GM23338 (cell line): Measurements from ENCODE around the gene TMUB2. TPM values are rescaled to one million over a fixed set of nuclear protein-coding genes. Genes with fewer than 3 reads are reported as not detected.

Experiments used
- ATAC-seq: fragments of 200-7000 bp; cut with Tn5 transposase; 3 replicates; pipeline ENCODE4 v1.9.1; 2020
- DNase-seq: peaks from one replicate; pipeline ENCODE4 v3.0.0-alpha.2; 2015; ENCODE audit warnings: low spot score
- H2AFZ ChIP-seq: fragments of 200-600 bp; sonication (generic); 2 replicates; pipeline ENCODE4 v1.8.0; 2016; ENCODE audit warnings: antibody characterized with exemption, mild to moderate bottlenecking, moderate library complexity
- H3F3A ChIP-seq: fragments of 200-600 bp; sonication (generic); replicated peaks from 2 replicates; pipeline ENCODE4 v1.8.0; 2017; ENCODE audit warnings: antibody characterized with exemption, mixed run types, low read depth
- H3K27ac ChIP-seq: fragments of 200-600 bp; sonication (generic); 2 replicates; pipeline ENCODE4 v1.6.1; 2016; ENCODE audit warnings: low read depth
- H3K27me3 ChIP-seq: fragments of 200-600 bp; sonication (generic); 2 replicates; pipeline ENCODE4 v1.8.0; 2016; ENCODE audit warnings: mild to moderate bottlenecking, mixed run types, moderate library complexity; ENCODE audit not compliant: insufficient read depth
- H3K36me3 ChIP-seq: fragments of 200-600 bp; sonication (generic); 2 replicates; pipeline ENCODE4 v1.8.0; 2016; ENCODE audit warnings: mild to moderate bottlenecking; ENCODE audit not compliant: insufficient read depth
- H3K4me1 ChIP-seq: fragments of 200-600 bp; sonication (generic); 2 replicates; pipeline ENCODE4 v1.8.0; 2016; ENCODE audit warnings: mild to moderate bottlenecking, moderate library complexity; ENCODE audit not compliant: insufficient read depth
- H3K4me2 ChIP-seq: fragments of 200-600 bp; sonication (generic); 2 replicates; pipeline ENCODE4 v1.7.1; 2017; ENCODE audit warnings: mixed run types
- H3K4me3 ChIP-seq: fragments of 200-600 bp; sonication (generic); 2 replicates; pipeline ENCODE4 v1.6.1; 2016; ENCODE audit warnings: mixed run types
- H3K79me2 ChIP-seq: fragments of 200-600 bp; sonication (generic); replicated peaks from 2 replicates; pipeline ENCODE4 v1.8.0; 2017; ENCODE audit warnings: mild to moderate bottlenecking; ENCODE audit not compliant: insufficient read depth
- H3K9me2 ChIP-seq: fragments of 200-600 bp; sonication (generic); 2 replicates; pipeline ENCODE4 v1.8.0; 2017; ENCODE audit not compliant: insufficient read depth
- H4K20me1 ChIP-seq: fragments of 200-600 bp; sonication (generic); replicated peaks from 2 replicates; pipeline ENCODE4 v1.8.0; 2017; ENCODE audit warnings: mild to moderate bottlenecking; ENCODE audit not compliant: insufficient read depth
- H3K27ac Mint-ChIP-seq: 2 replicates; pipeline ENCODE4 v1.8.0; 2020; ENCODE audit warnings: inconsistent platforms, mild to moderate bottlenecking, moderate library complexity, mixed read lengths
- H3K27me3 Mint-ChIP-seq: 3 replicates; pipeline ENCODE4 v1.8.0; 2022; ENCODE audit warnings: low read depth, mild to moderate bottlenecking, moderate library complexity, mixed read lengths, inconsistent platforms; ENCODE audit not compliant: insufficient read depth, poor library complexity
- H3K36me3 Mint-ChIP-seq: 3 replicates; pipeline ENCODE4 v1.8.0; 2021; ENCODE audit warnings: low read depth, mild to moderate bottlenecking, inconsistent platforms, moderate library complexity, mixed read lengths
- H3K4me1 Mint-ChIP-seq: 3 replicates; pipeline ENCODE4 v1.8.0; 2020; ENCODE audit warnings: mild to moderate bottlenecking, inconsistent platforms, mixed read lengths
- H3K4me3 Mint-ChIP-seq: 3 replicates; pipeline ENCODE4 v1.8.0; 2021; ENCODE audit warnings: moderate library complexity, mild to moderate bottlenecking, inconsistent platforms, mixed read lengths
- H3K9me3 Mint-ChIP-seq: 3 replicates; pipeline ENCODE4 v1.8.0; 2020; ENCODE audit warnings: moderate library complexity, mild to moderate bottlenecking, inconsistent platforms, mixed read lengths
- EZH2phosphoT487 ChIP-seq: fragments of 200-600 bp; sonication (generic); IDR thresholded peaks from one replicate; pipeline ENCODE4 v1.8.1; 2018; ENCODE audit warnings: antibody characterized with exemption; ENCODE audit not compliant: unreplicated experiment
- POLR2AphosphoS5 ChIP-seq: IDR thresholded peaks from 2 replicates; pipeline ENCODE4 v1.6.1; 2016; ENCODE audit warnings: antibody characterized with exemption, low read depth
- ZNF462 ChIP-seq: fragments of 250-450 bp; sonication (Bioruptor Pico); IDR thresholded peaks from 2 replicates; pipeline ENCODE4 v1.5.0; 2020; ENCODE audit warnings: mild to moderate bottlenecking, moderate library complexity
- polyA plus RNA-seq: library from polyadenylated mRNA; unstranded; fragments of >200 nt; fragmentation: Nextera tagmentation; extraction: Ambion mirVana; gene quantifications from 2 replicates; pipeline ENCODE4 v1.2.1, GENCODE V29; 2016
- total RNA-seq: library from RNA; depleted of rRNA; stranded (reverse); fragments of >200 nt; shearing (Covaris generic); gene quantifications from 2 replicates; pipeline ENCODE4 v1.2.3, GENCODE V29; 2014

Gene TMUB2
- total and polyA plus RNA-seq, 2 experiments from 2014 or later: 16.5 to 20.8 TPM

GRCh38 chr17:44184212-44184810, 2.5 kb upstream of the TMUB2 start (continued):
- TF ChIP-seq ZNF462: no peak

- DNase-seq (peak; percentile 74), ATAC-seq (peak; percentile 65)
- H3K36me3 ChIP-seq: no peaks in the 10 kb centered on the region; the same call in 1 of the 2 replicates
- H2AFZ ChIP-seq: no peak overlapping the region
- Mint-ChIP-seq H3K27ac (peak overlapping the region; percentile 99), H3K27me3 (peaks cover 11% of the 10 kb centered on the region), H3K4me1 (peaks cover 26% of the 10 kb centered on the region), H3K9me3 (no peaks in the 10 kb centered on the region), H3K36me3 (peaks cover 31% of the 10 kb centered on the region; the same call in 2 of the 3 replicates), H3K4me3 (peak overlapping the region; percentile 98)
- peak; percentile 66 for TF ChIP-seq POLR2AphosphoS5
- no peak for TF ChIP-seq EZH2phosphoT487
- no peaks in the 10 kb centered on the region for H3K9me2 ChIP-seq
- no peaks in the 10 kb centered on the region for H3K27me3 ChIP-seq
- H3K4me1 ChIP-seq: peaks cover 27% of the 10 kb centered on the region; the same call in 1 of the 2 replicates
- H3F3A ChIP-seq: peaks cover 27% of the 10 kb centered on the region
- H3K4me3 ChIP-seq: peak overlapping the region; percentile 79
- H3K27ac ChIP-seq: peak overlapping the region; percentile 28; the same call in 1 of the 2 replicates
- peak overlapping the region; percentile 80 for H3K4me2 ChIP-seq
- H4K20me1 ChIP-seq: peaks cover 11% of the 10 kb centered on the region
- peaks cover 51% of the 10 kb centered on the region for H3K79me2 ChIP-seq
These were observed 543 bp downstream of the TMUB2 start for GRCh38 chr17:44187131-44187899.
